Activated naive CD4-positive, alpha-beta T cell treated with anti-CD3 and anti-CD28 coated beads, Interleukin-2, amount 10 ng/mL, durations not matched to agents 7 days and 5 days (primary cell): ENCODE data around the gene TCF15.

Experiments
- CTCF ChIA-PET: fragments of 350-600 bp; sonication (Branson Sonifier 250); formaldehyde crosslinking; loops from one replicate; lab custom pipeline; 2021; ENCODE audit warnings: antibody characterized with exemption; lab: Charles Lee
- DNase-seq: peaks from one replicate; pipeline ENCODE4 v3.0.0-alpha.2; 2020
- H3K27ac Mint-ChIP-seq: one replicate; pipeline ENCODE4 v1.8.0; 2021; ENCODE audit warnings: mild to moderate bottlenecking, moderate library complexity, mixed read lengths
- H3K27me3 Mint-ChIP-seq: one replicate; pipeline ENCODE4 v1.8.0; 2021; ENCODE audit warnings: mild to moderate bottlenecking, mixed read lengths
- H3K36me3 Mint-ChIP-seq: one replicate; pipeline ENCODE4 v1.8.0; 2021; ENCODE audit warnings: mixed read lengths
- H3K4me1 Mint-ChIP-seq: one replicate; pipeline ENCODE4 v1.8.0; 2021; ENCODE audit warnings: mixed read lengths
- H3K4me3 Mint-ChIP-seq: one replicate; pipeline ENCODE4 v1.8.0; 2021; ENCODE audit warnings: mild to moderate bottlenecking, moderate library complexity, mixed read lengths
- H3K9me3 Mint-ChIP-seq: one replicate; pipeline ENCODE4 v1.8.0; 2021; ENCODE audit warnings: mixed read lengths

Gene TCF15

DNA sequence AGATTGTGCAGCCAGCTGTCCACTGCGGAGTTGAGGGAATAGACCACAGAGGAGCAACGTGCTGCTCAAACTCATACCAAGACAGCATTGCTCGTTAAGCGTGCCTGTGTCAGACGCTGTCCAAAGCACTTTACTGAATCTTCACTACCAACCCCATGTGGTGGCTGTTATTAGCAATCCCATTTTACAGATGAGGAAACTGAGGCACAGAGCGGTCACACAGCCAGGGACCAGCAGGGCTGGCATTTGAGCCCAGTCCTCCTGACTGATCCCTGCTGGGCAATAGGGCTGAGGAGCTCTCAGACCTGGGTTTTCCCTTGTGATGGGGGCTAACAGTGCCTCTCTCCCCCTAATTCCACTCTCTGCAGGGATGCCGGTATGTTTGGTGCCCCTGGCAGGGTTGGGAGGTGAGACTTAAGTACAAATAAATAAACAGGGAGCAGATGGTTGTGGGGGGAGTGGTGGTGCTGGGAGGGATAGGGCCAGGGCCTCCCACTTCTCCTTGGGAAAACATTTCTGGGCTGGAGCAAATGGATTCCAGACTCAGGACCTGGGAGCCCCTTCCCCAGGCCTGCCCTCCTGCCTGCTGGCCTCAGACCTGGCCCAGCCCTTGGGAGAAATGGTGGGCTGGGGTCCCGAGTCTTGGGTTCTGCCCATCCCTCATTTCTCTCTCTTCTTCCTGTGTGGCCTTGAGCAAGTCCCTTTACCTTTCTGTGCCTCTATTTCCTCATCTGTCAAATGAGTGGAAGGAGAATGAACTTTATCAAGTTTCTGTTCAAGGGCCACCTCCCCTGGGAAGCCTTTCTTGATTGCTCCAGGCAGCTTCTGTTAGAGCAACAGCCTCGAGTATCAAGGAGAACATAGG, 25.2 kb upstream of the TCF15 start:
- CTCF ChIA-PET = interaction anchor here (1.5 kb wide), 1 partner anchor 10 kb away, joined by 6 read pairs; no protein-coding TSS in a partner anchor
- Mint-ChIP-seq H3K4me3 (no peak overlapping the region), H3K27me3 (peaks cover 38% of the 10 kb centered on the region), H3K4me1 (no peaks in the 10 kb centered on the region), H3K27ac (no peak overlapping the region), H3K9me3 (no peaks in the 10 kb centered on the region), H3K36me3 (no peaks in the 10 kb centered on the region)
- DNase-seq = no peak

DNA sequence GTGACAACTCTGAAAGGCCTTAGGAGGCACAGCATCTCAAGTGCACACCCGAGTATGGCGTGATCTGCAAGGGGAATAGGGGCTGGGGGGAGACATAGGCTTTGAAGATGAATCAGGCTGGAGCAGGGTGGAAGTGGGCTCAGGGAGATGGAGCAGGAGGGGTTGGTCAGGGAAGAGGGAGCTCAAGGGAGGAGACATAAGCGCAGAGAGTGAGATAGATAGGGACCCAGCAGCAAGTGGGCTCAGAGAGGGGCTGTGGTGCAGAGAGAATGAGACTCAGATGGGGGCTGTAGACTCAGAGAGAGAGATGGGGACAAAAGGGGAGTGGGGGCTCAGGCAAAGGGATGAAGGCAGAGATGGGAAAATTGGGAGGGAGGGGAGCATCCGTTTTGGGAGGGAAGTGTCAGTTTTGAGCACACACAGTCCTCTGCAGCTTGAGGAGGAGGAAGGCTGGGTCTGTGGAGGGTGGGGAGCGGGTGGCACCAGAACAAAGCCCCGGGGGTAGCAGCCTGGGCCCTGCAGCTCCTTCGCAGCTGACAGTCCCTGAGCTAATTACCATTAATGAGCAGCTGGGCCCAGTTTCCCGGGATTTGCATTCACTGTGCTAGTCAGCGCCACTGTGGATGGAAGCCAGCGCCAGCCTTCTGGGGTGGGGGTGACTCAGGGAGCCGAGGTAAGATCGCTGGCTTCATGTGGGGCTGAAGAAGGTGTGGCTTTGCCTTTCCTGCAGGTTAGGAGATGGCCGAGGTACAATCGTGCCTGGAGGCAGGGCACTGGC, 24.2 kb upstream of the TCF15 start:
- H3K9me3 Mint-ChIP-seq = no peaks in the 10 kb centered on the region
- H3K4me1 Mint-ChIP-seq = no peaks in the 10 kb centered on the region
- no peak overlapping the region for H3K4me3 Mint-ChIP-seq
- peaks cover 32% of the 10 kb centered on the region for H3K27me3 Mint-ChIP-seq
- H3K27ac Mint-ChIP-seq = no peak overlapping the region
- CTCF ChIA-PET = no interaction called here
- no peak for DNase-seq
- no peaks in the 10 kb centered on the region for H3K36me3 Mint-ChIP-seq

DNA sequence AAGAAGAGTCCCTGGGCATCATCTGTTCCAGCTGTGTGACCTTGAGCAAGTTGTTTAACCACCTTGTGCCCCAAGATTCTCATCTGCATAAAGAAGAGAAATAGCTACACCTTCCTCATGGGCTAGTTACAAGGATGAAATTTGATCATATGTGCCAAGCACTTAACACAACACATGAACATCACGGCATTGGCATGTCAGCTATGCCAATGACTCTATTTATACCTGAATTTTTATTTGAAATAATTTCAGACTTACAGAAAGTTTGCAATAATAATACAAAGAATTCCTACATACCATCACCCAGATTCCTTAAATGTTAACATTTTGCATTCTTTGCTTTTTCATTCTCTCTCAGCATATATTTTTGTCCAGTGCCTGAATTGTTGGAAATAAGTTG, 21.0 kb upstream of the TCF15 start:
- DNase-seq = no peak
- no peak overlapping the region for H3K4me3 Mint-ChIP-seq
- no peaks in the 10 kb centered on the region for H3K9me3 Mint-ChIP-seq
- CTCF ChIA-PET = no interaction called here
- no peak overlapping the region for H3K27ac Mint-ChIP-seq
- H3K27me3 Mint-ChIP-seq = peaks cover 35% of the 10 kb centered on the region
- H3K36me3 Mint-ChIP-seq = no peaks in the 10 kb centered on the region
- H3K4me1 Mint-ChIP-seq = no peaks in the 10 kb centered on the region

DNA sequence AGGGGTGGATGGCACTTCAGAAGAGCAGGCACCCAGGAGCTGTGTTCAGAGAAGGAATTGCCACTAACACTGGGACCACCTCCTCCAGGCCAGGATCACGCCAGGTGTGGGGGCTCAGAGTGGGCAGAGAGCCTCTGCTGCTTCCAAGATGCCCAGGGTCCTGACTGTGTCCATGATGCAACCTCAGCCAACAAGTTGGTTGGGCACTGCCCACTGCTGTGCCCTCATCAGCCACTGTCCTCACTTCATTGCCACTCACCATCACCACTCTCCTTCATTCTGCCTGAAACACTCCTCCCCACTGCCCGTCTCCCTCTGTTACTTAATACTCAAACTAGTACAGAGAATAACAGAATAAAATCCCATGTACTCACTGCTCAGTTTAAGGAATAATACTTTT, 16.5 kb upstream of the TCF15 start:
- Mint-ChIP-seq H3K27me3 (peaks cover 40% of the 10 kb centered on the region), H3K27ac (no peak overlapping the region), H3K4me1 (no peaks in the 10 kb centered on the region)

DNA sequence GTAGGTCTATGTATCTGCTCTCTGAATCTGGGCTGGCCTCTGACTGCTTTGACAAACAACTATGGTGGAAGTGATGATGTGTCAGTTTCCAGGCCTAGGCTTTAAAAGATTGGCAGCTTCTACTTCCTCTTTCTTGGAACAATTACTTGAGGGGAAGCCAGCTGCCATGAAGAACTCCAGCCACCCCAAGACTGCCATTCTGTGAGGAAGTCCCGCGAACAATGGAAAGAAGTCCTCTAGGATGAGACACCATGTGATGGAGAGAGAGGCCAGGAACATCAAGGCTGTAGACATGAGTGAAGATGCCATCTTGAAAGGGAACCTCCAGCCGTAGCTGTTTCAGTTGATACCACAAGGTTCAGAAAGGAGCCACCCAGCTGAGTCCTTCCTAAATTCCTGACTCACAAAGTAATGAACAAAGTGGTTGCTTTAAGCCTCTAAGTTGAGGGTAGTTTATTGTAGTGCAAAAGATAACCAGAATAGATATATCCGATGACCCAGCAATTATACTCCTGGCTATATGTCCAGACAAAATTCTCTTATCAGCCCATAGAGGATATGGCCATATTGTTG, 15.3 kb upstream of the TCF15 start:
- Mint-ChIP-seq H3K27me3 (peaks cover 47% of the 10 kb centered on the region), H3K36me3 (no peaks in the 10 kb centered on the region), H3K27ac (no peak overlapping the region), H3K9me3 (no peaks in the 10 kb centered on the region), H3K4me3 (no peak overlapping the region), H3K4me1 (no peaks in the 10 kb centered on the region)
- DNase-seq = no peak
- CTCF ChIA-PET = no interaction called here

More for the DNA sequence above, 16.5 kb upstream of the TCF15 start:
- CTCF ChIA-PET = interaction anchor here (0.8 kb wide), 1 partner anchor 9 kb away, joined by 4 read pairs; no protein-coding TSS in a partner anchor
- no peak for DNase-seq
- Mint-ChIP-seq H3K36me3 (no peaks in the 10 kb centered on the region), H3K4me3 (no peak overlapping the region), H3K9me3 (no peaks in the 10 kb centered on the region)

DNA sequence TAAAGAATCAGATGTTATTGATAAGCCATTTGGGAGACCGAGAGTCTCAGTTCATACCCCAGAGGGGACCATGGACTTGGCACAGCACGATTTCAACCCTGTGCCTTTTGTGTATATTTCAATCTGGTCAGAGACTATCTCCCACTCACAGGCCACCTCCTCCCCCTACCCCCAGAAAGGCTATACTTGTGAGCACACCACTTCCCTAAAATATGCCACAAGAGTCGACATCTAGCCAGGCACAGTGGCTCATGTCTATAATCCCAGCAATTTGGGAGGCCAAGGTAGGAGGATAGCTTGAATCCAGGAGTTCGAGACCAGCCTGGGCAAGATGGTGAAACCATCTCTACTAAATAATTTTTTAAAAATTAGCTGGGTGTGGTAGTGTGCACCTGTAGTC, 13.6 kb upstream of the TCF15 start:
- CTCF ChIA-PET = interaction anchor here (0.8 kb wide), 1 partner anchor 14 kb away, joined by 3 read pairs; no protein-coding TSS in a partner anchor
- no peaks in the 10 kb centered on the region for H3K9me3 Mint-ChIP-seq

DNA sequence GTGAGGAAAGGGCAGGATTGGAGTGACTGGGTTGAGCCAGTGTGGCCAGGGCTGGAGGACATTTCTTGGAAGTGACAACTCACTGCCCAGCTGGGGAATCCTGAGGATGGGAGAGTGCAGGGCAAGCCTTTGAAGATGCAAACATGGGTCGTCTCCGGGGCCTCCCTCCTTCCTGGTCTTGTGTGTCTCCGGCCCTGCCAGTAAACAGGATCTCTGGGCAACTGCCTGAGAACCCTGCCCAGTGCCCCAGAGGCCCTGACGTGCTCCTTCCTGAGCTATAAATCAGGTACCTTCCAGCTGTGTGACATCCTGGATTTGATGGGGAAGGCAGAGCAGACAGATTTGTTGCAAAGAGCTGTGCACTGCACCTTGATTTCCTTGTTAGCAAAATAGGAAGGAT, 12.9 kb upstream of the TCF15 start:
- H3K27me3 Mint-ChIP-seq = peaks cover 63% of the 10 kb centered on the region
- CTCF ChIA-PET = interaction anchor here (0.8 kb wide), 1 partner anchor 14 kb away, joined by 3 read pairs; no protein-coding TSS in a partner anchor
- H3K9me3 Mint-ChIP-seq = peaks cover under 1% of the 10 kb centered on the region
- no peaks in the 10 kb centered on the region for H3K36me3 Mint-ChIP-seq
- no peaks in the 10 kb centered on the region for H3K4me1 Mint-ChIP-seq
- H3K4me3 Mint-ChIP-seq = no peak overlapping the region
- no peak for DNase-seq
- H3K27ac Mint-ChIP-seq = no peak overlapping the region

More for the DNA sequence above, 13.6 kb upstream of the TCF15 start:
- Mint-ChIP-seq H3K36me3 (no peaks in the 10 kb centered on the region), H3K27me3 (peaks cover 59% of the 10 kb centered on the region), H3K27ac (no peak overlapping the region), H3K4me3 (no peak overlapping the region), H3K4me1 (no peaks in the 10 kb centered on the region)
- DNase-seq = no peak

DNA sequence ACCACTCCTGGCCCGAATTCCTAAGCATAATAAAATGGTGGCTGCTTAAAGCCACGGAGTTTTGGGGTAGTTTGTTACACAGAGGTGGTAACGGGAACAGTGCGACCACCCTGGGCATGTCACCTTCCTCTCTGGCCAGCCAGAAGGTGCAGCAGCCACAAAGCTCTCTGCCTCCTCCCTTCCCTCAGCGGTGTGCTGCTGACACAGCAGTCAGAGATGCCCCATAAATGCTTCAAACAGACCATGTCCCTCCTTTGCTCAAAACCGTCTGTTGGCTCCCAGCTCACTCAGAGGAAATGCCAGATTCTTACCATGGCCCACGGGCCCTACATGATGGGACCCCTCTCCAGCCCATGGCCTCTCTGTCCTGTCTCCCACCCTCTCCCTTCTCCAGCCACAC, 12.1 kb upstream of the TCF15 start:
- Mint-ChIP-seq H3K27me3 (peaks cover 61% of the 10 kb centered on the region), H3K27ac (peak overlapping the region; percentile 29), H3K4me3 (no peak overlapping the region), H3K9me3 (peaks cover 4% of the 10 kb centered on the region), H3K4me1 (no peaks in the 10 kb centered on the region), H3K36me3 (no peaks in the 10 kb centered on the region)
- DNase-seq = no peak
- CTCF ChIA-PET = interaction anchor here (0.6 kb wide), 1 partner anchor 69 kb away, joined by 3 read pairs; no protein-coding TSS in a partner anchor

DNA sequence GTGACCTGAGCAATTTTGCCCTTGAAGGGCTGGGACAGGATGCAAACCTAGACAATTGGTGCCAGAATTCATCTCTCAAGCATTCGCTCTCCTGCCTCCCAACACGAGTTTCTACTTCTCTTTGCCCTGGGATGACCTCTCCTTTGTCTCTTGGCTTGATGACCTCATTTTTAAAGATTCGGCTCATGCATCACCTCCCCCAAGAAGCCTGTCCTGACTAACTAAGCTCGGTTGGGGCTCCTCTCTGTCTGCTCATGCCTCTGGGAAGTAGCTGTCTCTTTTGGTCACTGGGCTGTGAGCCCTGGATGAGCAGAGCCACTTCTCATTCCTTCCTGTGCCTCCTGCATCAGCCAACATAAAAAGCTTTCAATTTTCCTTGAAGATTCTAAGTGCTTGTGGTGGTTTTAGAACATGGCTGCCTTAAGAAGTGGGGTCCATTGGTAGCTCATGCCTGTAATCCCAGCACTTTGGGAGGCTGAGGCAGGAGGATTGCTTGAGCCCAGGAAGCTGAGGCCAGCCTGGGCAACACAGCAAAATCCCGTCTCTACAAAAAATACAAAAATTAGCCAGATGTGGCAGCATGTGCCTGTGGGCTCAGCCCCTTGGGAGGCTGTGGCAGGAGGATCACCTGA, 11.1 kb upstream of the TCF15 start:
- H3K9me3 Mint-ChIP-seq = peaks cover 4% of the 10 kb centered on the region
- no peaks in the 10 kb centered on the region for H3K4me1 Mint-ChIP-seq
- H3K36me3 Mint-ChIP-seq = no peaks in the 10 kb centered on the region
- H3K27ac Mint-ChIP-seq = no peak overlapping the region
- no peak for DNase-seq
- CTCF ChIA-PET = no interaction called here
- peaks cover 55% of the 10 kb centered on the region for H3K27me3 Mint-ChIP-seq
- no peak overlapping the region for H3K4me3 Mint-ChIP-seq

DNA sequence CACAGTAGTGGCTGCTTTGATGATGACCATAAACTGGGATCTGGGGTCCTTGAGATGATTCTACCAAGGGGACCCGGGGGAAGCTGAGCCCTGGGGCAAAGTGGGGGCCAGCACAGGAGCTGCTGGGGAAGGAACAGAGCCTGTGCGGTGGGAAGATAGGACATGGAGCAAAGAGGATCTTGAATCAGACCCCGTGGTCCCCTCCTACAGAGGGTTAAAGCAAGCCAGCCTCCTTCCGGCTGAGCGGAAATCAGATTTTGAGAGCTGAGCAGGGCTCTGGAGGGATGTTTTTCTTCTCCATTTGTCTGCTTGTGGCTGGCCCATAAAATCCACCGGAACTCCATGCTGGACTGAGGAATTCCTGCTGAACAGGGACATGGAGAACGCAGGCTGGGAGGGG, 10.1 kb upstream of the TCF15 start:
- no peak overlapping the region for H3K4me3 Mint-ChIP-seq
- DNase-seq = no peak
- no peaks in the 10 kb centered on the region for H3K4me1 Mint-ChIP-seq
- peaks cover 52% of the 10 kb centered on the region for H3K27me3 Mint-ChIP-seq
- H3K9me3 Mint-ChIP-seq = peaks cover 4% of the 10 kb centered on the region
- no peaks in the 10 kb centered on the region for H3K36me3 Mint-ChIP-seq
- H3K27ac Mint-ChIP-seq = no peak overlapping the region
- CTCF ChIA-PET = interaction anchor here (0.6 kb wide), 1 partner anchor 364 kb away, joined by 3 read pairs; no protein-coding TSS in a partner anchor

DNA sequence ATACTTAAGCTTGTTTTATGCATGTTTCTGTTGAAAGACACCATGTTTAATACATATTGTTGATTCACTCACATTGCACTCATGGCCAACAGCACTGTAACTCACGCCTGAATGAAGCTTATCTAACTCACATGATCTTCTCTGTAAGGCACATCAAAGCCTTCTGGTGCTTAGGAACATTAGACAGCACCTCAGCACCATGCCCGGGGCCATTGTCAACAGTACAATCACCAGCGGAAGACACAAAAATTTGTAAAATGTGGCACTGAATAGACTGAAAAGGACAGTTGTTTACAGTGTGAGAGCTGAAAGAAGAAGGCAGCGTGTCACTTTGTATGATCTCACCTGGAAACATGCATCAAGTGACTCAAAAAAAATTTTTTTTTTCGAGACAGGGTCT, 8.9 kb upstream of the TCF15 start:
- Mint-ChIP-seq H3K27me3 (peaks cover 56% of the 10 kb centered on the region), H3K4me3 (no peak overlapping the region), H3K27ac (no peak overlapping the region), H3K9me3 (peaks cover 4% of the 10 kb centered on the region), H3K4me1 (no peaks in the 10 kb centered on the region), H3K36me3 (no peaks in the 10 kb centered on the region)
- DNase-seq = no peak
- CTCF ChIA-PET = interaction anchor here (1.3 kb wide), 1 partner anchor 27 kb away, joined by 5 read pairs; no protein-coding TSS in a partner anchor

DNA sequence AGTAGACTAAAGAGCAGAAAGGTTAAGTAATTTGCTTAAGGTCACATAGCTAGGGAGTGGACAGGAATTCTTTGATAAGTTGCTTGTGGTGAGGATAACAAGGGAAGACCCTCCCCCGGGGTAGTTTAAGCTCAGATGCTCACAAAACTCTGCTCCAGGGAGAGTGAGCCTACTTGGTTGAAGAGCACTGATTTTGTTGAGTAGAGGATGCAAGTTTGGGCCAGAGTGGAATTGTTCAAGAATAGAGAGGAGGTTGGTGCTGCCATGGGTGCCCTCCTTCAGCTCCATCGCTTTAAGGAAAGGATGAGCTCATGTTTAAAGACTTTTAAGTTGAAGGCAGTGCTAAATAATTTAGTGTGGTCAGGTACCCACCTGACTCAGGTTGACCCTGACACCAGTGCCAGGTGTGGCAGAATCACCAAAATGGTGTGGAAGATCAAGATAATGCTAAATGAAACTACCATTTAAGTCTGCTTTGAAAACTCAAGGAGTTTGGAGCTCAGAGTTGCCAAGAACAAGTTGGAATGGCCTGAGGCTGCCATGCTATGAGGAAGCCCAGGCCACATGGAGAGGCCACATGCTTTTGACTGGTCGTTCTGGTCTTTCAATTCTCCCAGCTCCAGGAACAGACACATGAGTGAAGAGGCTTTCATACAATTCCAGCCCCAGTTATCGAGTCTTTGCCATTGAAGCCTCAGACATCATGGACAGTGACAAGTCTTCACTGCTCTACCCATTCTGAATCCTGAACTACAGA, 8.0 kb upstream of the TCF15 start:
- no peaks in the 10 kb centered on the region for H3K36me3 Mint-ChIP-seq
- no peak for DNase-seq
- peaks cover 61% of the 10 kb centered on the region for H3K27me3 Mint-ChIP-seq
- no peak overlapping the region for H3K27ac Mint-ChIP-seq
- H3K4me3 Mint-ChIP-seq = no peak overlapping the region
- H3K9me3 Mint-ChIP-seq = peaks cover 4% of the 10 kb centered on the region
- no peaks in the 10 kb centered on the region for H3K4me1 Mint-ChIP-seq
- CTCF ChIA-PET = interaction anchor here (1.3 kb wide), 1 partner anchor 27 kb away, joined by 5 read pairs; no protein-coding TSS in a partner anchor

DNA sequence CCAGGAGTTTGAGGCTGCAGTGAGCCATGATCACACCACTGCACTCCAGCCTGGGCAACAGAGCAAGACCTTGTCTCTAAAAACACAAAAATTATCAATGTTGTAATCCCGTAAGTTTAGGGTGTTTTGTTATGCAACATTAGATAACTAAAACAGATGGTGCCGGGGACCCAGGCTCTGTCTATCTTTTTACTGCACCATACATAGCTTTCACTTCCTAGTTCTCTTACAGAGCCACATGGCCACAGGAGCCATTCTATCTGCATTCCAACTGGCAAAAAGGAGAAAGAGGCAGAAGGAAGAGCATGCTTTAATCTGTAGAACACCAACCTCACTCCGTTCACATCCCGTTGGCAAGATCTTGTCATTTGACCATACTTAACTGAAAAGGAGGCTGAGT, 5.4 kb upstream of the TCF15 start:
- H3K4me1 Mint-ChIP-seq = peaks cover 9% of the 10 kb centered on the region
- DNase-seq = no peak
- peaks cover 4% of the 10 kb centered on the region for H3K9me3 Mint-ChIP-seq
- no peak overlapping the region for H3K27ac Mint-ChIP-seq
- CTCF ChIA-PET = no interaction called here
- H3K4me3 Mint-ChIP-seq = no peak overlapping the region
- peaks cover 67% of the 10 kb centered on the region for H3K27me3 Mint-ChIP-seq
- H3K36me3 Mint-ChIP-seq = no peaks in the 10 kb centered on the region
